NCI-H748 treated with DMSO at 0.1 percent for 48 hours (cell line): ENCODE data around the gene MYH9.
"Not testable (repeated sequence)": the region's sequence is repeated elsewhere in the genome, so short reads cannot be mapped to it uniquely, and the experiment has no call there.

Experiments used
- DNase-seq: peaks from one replicate; lab custom pipeline; 2025; lab: John Stamatoyannopoulos, UW

Gene MYH9

GRCh38 chr22:36291831-36292740 is 95.7 kb downstream of the MYH9 start:
- no peak for DNase-seq

GRCh38 chr22:36290391-36291075 is 97.2 kb downstream of the MYH9 start:
- DNase-seq, result not testable (repeated sequence)

GRCh38 chr22:36289948-36290371 is 97.8 kb downstream of the MYH9 start:
- not testable (repeated sequence) for DNase-seq

DNA sequence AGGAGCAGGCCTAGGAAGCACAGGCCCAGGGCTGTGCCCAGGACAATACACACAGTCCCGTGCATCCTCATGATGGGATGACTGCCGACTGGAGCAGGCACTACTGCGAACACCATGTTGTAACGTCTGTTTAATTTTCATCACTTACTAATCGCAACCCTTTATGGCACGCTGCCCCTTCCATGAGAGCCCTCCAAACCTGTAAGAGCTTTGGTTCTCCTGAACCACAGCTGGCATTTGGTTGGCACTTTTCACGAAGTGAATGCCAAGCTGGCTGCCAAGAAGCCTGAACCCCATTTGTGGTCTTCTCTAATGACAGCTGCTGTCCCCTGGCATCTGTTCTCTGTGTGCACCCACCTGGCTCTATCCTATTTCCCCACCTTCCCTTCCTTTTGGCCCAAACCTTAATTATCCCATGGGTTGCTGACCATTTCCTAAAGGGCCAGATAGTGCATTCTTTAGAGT is 98.3 kb downstream of the MYH9 start:
- DNase-seq, result no peak

GRCh38 chr22:36288571-36289405 is 99.0 kb downstream of the MYH9 start:
- no peak for DNase-seq

GRCh38 chr22:36287881-36288515 is 99.8 kb downstream of the MYH9 start:
- no peak for DNase-seq

DNA sequence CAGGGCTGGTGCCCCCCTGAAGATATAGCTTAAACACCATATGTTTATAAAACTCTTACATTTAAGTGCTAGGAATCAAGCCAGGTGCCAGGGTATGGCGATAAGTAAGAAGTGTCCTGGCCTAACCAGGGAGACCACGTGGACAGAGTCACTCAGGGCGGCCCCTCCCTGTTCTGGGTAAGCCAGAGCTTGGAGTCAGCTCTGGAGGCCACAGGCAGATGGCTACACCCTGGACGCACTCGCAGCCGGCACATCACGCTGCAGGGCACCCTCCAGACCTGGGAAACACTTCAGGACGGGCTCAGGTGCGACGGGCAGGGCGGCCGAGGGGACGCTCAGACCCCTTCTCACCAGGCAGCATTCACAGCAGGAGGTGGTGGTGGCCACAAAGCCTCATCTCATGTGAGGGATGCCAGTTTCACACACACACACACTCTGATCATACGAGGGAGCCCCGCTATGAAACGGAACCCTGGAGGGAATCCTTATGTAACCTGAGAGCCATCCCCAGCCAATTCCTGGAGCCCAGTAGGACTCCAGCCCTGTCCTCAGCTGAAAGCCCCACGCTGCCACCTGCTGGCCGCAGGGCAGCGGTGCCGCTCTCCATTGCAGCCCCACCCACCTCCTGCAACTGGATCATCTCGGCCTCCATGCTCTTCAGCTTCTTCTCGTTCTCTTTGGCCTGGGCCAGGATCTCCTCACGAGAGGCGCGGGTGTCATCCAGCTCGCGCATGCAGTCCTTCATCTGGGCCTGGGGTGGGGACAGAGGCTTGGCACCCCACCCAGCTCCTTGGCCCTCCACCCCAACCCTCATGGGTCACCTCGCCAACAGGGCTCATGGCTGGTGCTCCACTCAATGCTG is 101.4 kb downstream of the MYH9 start:
- peak; percentile 30 for DNase-seq

DNA sequence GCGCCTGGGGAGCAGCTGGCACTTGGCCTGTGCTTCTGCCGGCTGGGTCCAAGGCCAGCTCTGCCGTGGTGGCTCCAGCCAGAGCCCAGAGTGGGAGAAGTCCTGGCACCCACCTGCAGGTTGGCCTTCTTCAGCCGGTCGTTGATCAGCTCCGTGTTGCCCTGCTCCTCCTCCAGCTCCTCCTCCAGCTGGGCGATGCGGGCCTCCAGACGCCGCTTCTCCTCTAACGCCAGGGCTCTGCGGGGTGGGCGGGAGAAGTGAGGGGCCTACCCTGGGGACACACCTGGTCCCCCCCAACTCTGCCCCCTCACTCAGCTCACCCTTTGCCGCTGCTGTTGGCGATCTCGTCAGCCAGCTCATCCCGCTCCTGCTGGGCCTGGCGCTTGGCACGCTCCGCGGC is 102.2 kb downstream of the MYH9 start:
- DNase-seq, result no peak

DNA sequence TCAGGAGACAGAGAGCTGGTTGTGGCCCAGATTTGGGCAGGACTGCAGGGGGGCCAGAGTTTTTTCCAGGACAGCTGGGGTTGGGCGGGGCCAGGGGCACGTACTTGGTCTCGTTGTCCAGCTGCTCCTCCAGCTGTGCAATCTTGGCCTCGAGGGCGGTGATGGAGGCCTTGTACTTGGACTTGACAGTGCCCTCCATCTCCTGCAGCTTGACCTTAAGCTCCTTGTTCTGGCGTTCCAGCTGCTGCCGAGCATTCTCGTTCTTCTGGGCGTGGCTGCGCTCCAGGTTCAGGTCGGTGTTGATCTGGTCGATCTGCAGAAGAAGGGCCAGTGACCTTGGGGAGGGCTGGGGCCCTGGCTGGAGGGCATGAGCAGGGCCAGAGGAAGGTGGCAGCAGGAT is 102.8 kb downstream of the MYH9 start:
- DNase-seq, result no peak

DNA sequence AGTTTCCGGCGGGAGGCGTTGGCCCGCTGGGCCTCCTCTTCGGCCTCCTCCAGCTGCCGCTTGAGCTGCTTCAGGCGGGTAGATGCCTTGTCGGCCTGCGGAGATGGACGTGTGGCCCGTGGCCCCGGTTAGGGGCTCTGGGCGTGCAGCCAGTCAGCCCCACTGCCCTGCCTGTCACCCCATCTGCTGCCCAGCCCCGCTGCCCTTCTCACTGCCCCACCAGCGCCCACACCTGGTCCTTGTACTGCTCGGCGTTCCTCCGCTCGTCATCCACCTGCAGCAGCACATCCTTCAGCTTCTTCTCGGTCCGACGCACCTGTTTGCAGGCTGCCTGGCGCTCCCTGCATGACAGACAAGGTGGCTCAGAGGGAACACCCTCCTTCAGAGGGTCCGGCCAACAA is 103.6 kb downstream of the MYH9 start:
- no peak for DNase-seq

- no peak for DNase-seq
Measured at GRCh38 chr22:36282328-36282831, 105.4 kb downstream of the MYH9 start.

DNA sequence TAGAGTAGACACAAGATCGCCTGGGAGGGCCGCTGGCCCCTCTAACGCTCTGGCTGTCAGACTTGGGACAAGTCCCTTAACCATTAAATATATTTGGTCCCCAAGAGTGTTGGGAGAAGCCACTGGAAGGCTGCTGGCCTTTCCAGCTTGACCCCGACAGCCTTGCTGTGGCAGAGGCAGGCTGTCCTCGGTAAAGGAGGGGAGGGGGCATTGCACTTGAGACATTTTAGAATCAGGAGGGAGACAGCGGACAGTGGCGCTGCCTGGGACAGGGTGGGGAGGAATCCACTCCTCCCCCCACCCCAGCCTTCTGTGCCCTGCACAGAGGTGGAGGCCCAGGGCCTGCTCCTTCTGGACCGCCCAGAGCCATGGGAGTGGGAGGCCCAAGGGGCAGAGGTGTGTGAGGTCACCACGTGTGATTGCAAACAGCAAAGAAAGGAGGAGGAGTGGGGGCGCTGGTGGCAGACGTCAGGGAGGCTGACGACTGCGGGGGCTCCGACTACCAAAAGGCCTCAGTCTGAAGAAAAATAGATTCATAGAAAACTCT is 105.9 kb downstream of the MYH9 start:
- DNase-seq, result no peak

DNA sequence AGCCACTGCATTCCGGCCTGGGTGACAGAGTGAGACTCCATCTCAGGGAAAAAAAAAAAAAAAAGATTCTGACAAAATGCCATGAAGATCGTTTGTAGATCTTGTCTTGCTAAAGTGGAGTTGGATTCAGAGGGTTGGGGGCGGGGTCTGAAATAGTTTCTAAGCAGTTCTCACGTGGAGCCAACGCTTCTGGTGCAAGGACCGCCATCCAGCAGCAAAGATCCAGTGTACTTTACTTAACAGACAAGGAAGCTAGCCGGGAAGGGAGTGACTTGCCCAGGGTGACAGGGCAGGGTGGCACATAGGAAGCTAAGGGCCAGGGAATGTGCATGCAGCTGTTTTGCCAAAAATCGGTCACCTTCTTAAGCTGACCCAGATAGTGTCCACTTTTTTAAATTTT is 107.4 kb downstream of the MYH9 start:
- no peak for DNase-seq

- DNase-seq, result no peak
Measured at GRCh38 chr22:36279219-36279666, 108.5 kb downstream of the MYH9 start.

- peak; percentile 14 for DNase-seq
Measured at GRCh38 chr22:36277482-36278291, 110.1 kb downstream of the MYH9 start.

- no peak for DNase-seq
Measured at GRCh38 chr22:36274531-36274930, 113.2 kb downstream of the MYH9 start.

DNA sequence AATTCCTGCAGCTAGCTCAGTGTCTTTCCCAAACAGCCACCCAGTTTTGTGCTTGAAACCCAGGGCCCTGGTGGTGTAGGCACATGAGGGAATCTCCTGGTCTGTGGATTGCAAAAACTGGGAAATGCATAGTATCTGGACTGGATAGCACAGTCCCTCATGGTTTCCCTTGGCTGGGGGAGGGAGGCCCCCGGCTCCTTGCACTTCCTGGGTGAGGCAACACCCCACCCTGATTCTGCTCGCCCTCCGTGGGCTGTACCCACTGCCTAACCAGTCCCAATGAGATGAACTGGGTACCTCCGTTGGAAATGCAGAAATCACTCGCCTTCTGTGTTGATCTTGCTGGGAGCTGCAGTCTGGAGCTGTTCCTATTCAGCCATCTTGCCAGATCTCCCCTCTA is 115.8 kb downstream of the MYH9 start:
- not testable (repeated sequence) for DNase-seq

DNA sequence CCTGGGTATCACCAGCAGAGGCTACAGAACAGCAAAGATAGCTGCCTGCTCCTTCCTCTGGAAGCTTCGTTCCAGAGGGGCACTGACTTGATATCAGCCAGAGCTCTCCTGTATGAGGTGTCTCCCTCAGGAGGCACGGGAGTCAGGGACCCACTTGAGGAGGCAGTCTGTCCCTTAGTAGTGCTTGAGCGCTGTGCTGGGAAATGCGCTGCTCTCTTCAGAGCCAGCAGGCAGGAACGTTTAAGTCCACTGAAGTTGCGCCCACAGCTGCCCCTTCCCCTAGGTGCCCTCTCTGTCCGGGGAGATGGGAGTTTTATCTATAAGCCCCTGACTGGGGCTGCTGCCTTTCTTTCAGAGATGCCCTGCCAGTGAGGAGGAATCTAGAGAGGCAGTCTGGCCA is 116.5 kb downstream of the MYH9 start:
- DNase-seq, result not testable (repeated sequence)

- no peak for DNase-seq
Measured at GRCh38 chr22:36267896-36268485, 119.8 kb downstream of the MYH9 start.
